DMS79 (cell line): ENCODE data around the gene MRTFA.
A peak's percentile ranks its signal among the peaks of the same experiment; 100 is the strongest.
"Not testable (repeated sequence)": the region's sequence is repeated elsewhere in the genome, so short reads cannot be mapped to it uniquely, and the experiment has no call there.

Experiments
- DNase-seq: peaks from one replicate; lab custom pipeline; 2025; lab: John Stamatoyannopoulos, UW

The MRTFA gene

DNA sequence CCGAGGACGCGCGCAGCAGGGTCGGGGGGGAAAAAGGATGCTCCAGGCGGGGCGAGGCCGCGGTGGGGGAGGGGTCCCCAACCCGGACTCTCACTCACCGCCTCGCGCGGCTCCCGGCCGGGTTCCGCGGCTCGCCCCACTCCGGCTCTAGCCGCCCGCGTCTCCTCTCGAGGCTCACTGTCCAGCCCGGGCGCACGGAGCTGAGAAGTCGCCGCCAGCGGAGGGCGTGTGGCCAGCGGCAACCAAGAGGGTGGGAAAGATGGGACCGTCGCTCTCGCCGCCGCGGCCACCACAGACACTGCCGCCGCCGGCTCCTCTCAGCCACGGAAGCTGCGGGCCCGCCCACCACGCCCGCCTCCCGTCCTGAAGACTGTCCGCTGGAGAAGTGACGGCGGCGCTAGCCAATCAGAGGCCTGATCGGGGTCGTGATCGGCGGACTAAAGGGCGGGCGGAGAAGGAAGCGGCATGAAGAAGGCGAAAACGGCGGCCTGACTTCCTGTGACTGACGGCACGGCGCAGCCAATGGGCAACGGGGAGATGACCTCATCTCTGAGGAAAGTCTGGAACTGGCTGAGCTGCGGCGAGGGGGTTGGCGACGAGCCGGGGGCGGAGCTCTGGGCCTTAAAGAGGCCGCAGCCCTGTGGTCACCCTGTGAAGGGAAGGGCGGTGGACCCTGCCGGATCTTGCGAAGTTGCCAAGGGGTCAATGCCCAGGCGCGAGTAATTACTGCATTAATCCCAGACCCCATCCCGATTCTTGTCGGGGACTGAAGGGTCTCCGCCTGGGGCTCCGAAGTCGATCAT, at the start of gene MRTFA:
Gene MRTFA, minus strand, starts transcription at position 340 of the 803 bp plus-strand sequence.
- peak; percentile 93 for DNase-seq

DNA sequence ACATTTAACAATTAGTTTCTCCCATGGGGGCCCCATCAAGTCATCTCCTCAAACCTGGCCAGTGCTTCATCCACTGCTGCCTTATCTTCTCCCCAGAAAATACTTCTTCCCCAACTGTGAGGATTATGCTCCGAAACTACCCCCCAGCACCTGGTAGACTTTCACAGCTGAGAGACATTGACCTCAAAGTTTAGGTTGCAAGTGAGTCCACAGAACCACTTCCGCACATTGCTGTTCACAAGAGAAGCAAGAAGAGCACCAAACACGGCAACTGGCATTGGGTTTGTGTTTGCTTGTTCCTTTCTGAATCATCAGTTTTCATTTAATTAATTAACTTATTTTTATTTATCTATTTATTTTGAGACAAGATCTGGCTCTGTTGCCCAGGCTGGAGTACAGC, 48.9 kb upstream of the MRTFA start:
- DNase-seq = no peak

DNA sequence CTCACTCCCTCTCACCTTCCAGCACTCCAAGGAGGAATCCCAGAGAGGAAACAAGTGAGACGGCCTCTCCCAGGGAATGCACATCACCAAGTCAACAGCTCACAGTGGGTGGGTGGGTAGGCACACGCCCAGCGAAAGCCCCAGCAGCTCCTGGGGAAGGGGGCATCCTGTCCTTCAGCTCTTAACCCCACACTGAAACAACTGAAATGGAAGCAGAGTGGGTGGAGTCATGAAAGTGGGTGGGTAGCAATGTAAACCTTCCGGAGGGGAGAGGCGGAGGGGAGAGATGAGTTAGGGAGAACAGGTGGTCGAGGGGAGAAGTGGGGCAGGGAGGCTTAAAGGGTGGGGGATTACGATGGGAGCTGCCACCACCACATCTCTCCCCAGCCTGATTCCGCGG, 48.2 kb upstream of the MRTFA start:
- no peak for DNase-seq

- no peak for DNase-seq
These were observed 44.9 kb upstream of the MRTFA start for GRCh38 chr22:40681451-40681850.

DNA sequence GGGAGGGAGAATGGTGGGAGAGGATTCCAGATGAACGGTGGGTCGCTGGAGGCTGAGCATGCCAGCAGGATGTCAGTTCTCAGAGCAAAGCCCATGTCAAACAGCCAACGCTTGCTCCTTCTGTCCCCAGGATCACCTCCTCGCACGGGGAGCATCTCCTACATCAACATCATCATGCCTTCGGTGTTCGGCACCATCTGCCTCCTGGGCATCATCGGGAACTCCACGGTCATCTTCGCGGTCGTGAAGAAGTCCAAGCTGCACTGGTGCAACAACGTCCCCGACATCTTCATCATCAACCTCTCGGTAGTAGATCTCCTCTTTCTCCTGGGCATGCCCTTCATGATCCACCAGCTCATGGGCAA, 44.3 kb upstream of the MRTFA start:
- no peak for DNase-seq

- DNase-seq = no peak
These were observed 43.7 kb upstream of the MRTFA start for GRCh38 chr22:40679964-40680818.

GRCh38 chr22:40679249-40679963, 42.9 kb upstream of the MRTFA start, which contains the start of gene MCHR1:
MCHR1 (plus strand) TSS chr22:40679484; CDS start chr22:40679653, 169 bp downstream.
- DNase-seq = no peak

DNA sequence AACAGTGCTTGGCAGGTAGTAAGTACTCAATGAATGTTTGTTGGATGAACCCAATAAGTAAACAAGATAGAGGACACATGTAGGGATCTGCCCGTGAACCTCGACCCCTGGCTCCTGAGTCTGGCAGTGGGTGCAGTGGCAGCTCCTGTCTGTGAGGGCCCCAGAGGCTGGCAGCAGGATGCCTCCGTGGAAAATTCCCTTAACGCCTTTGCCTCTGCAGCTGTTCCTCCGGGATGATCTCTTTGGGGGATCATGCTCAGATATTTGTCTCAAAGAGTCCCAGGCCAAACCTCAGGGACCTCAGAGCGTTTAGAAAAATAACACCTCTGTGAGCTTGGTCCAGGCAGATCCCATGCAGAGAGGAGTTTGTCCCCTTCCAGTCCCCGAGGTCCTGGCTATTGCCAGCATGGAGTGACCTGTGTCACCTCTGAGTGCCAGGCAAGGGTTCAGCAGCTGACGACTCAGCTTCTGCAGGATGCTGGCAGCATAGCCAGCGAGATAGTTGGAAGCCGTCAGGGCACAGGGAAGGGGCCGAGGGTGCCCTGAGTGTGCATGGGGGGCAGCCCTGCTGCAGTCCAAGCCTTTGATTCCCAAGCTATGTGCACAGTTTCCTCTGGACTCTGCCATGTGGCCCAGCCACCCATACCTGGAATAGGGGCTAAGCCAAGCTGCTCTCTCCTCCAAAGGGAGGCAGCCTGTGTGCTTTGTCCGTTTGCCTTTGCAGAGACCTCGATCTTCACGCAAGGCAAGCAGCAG, 42.2 kb upstream of the MRTFA start:
- DNase-seq = no peak

- no peak for DNase-seq
These were observed 40.1 kb upstream of the MRTFA start for GRCh38 chr22:40676644-40677043.

DNA sequence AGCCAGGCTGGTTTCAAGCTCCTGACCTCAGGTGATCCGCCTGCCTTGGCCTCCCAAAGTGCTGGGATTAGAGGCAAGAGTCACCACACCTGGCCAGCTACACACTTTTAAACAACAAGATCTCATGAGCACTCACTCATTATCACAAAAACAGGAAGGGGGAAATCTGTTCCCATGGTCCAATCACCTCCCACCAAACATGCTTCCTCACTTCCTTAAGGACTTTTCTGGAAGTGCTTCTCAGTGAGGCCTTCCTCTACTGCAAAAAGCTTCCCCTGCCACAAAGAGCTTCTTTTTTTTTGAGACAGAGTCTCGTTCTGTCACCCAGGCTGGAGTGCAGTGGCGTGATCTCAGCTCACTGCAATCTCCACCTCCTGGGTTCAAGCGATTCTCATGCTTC, 39.6 kb upstream of the MRTFA start:
- DNase-seq = not testable (repeated sequence)

GRCh38 chr22:40674274-40674673, 37.8 kb upstream of the MRTFA start:
- DNase-seq = no peak

DNA sequence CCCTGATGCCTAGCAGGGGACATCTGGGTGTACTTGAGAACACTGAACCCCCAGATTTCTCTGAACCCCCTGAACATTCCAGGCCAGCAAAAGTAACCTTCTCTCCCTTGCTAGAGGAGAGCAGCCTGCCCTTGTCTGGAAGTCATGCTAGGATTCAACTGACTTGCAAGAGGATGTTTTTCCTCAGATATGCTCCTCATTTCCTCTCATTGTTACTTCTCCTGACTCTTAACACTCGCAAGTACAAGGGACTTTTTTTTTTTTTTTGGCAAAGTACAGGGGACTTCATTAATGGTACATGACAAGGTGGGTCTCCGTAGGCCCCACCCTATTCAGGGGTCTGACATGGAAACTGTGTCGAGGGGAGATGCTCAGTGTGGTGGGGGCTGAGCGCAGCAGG, 36.5 kb upstream of the MRTFA start:
- DNase-seq = no peak

DNA sequence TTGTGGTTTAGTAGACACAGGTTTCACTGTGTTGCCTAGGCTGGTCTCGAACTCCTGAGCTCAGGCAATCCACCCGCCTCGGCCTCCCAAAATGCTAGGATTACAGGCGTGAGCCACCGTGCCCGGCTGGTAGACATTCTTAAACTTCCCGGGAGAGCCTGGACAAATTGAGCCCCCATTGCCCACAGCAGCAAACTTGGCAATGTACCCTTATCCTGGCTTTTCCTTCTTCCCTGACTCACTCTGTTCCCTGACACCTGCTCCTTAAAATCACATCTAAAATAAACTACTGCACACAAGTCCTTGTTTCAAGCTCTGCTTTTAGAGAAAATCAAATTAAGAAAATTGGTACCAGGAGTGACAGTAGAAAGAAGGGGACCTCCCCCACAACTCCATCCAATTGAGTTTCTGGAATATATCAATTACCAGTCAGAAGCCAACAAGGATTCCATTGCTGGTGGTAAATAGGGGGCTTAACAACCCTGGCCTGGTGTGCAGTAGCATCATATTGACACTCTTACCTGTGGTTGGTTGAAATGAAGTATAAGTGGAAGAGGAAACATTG, 35.4 kb upstream of the MRTFA start:
- no peak for DNase-seq

DNA sequence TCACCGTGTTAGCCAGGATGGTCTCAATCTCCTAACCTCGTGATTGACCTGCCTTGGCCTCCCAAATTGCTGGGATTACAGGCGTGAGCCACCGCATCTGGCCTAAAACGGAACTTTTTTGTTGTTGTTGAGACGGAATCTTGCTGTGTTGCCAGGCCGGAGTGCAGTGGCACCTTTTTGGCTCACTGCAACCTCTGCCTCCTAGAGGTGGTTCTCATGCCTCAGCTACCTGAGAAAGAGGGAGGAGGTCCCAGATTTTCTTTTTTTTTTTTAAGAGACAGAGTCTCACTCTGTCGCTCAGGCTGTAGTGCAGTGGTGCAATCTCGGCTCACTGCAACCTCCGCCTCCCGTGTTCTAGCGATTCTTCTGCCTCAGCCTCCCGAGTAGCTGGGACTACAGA, 34.9 kb upstream of the MRTFA start:
- DNase-seq = no peak

GRCh38 chr22:40670058-40670457, 33.5 kb upstream of the MRTFA start:
- no peak for DNase-seq

- DNase-seq = no peak
These were observed 32.3 kb upstream of the MRTFA start for GRCh38 chr22:40668611-40669411.

GRCh38 chr22:40666151-40666848, 29.8 kb upstream of the MRTFA start:
- DNase-seq = no peak

GRCh38 chr22:40665312-40665711, 28.8 kb upstream of the MRTFA start:
- no peak for DNase-seq

- DNase-seq = no peak
These were observed 25.2 kb upstream of the MRTFA start for GRCh38 chr22:40661671-40662070.

- no peak for DNase-seq
These were observed 24.2 kb upstream of the MRTFA start for GRCh38 chr22:40660730-40661129.
